Stimulated activated naive CD4-positive, alpha-beta T cell (primary cell): ENCODE measurements around the gene ABT1.

ENCODE experiments used
- DNase-seq, 6 experiments: peaks; one replicate each; lab custom pipeline; 2025; lab: John Stamatoyannopoulos, UW

Gene ABT1

GRCh38 chr6:26571592-26572296, 25.0 kb upstream of the ABT1 start:
- peak; percentile 27 to 71 (median 55) for DNase-seq

- no peak for DNase-seq
Observed at GRCh38 chr6:26575494-26575939, 21.2 kb upstream of the ABT1 start.

- no peak for DNase-seq
Observed at GRCh38 chr6:26576407-26576843, 20.3 kb upstream of the ABT1 start.

- peak; percentile 25 to 68 (median 44) for DNase-seq
Observed at GRCh38 chr6:26576929-26577719, 19.6 kb upstream of the ABT1 start.

GRCh38 chr6:26577720-26578072, 19.1 kb upstream of the ABT1 start:
- no peak for DNase-seq

DNA sequence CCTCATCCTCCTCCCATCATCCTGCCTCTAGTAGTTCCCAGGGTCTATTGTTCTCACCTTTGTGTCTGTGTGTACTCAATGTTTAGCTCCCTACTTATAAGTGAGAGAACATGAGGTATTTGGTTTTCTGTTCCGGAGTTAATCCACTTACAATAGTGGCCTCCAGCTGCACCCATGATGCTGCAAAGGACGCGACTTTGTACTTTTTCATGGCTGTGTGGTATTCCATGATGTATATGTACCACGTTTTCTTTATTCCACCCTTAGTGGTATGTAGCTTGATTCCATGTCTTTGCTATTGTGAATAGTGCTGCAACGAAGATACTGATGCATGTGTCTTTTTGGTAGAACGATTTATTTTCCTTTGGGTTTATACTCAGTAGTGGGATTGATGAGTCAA, 18.5 kb upstream of the ABT1 start:
- DNase-seq, result no peak

DNA sequence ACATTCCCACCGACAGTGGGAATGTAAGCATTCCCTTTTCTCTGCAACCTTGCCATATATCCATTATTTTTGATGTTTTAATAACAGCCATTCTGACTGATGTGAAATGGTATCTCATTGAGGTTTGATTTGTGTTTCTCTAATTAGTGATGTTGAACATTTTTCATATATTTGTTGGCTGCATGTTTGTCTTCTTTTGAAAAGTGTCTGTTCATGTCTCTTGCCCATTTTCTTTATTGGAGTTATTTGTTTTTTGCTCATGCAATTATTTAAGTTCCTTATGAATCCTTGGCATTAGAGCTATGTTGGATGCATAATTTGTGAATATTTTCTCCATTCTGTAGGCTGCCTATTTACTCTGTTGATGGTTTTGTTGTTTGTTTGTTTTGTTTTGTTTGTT, 18.0 kb upstream of the ABT1 start:
- no peak for DNase-seq

DNA sequence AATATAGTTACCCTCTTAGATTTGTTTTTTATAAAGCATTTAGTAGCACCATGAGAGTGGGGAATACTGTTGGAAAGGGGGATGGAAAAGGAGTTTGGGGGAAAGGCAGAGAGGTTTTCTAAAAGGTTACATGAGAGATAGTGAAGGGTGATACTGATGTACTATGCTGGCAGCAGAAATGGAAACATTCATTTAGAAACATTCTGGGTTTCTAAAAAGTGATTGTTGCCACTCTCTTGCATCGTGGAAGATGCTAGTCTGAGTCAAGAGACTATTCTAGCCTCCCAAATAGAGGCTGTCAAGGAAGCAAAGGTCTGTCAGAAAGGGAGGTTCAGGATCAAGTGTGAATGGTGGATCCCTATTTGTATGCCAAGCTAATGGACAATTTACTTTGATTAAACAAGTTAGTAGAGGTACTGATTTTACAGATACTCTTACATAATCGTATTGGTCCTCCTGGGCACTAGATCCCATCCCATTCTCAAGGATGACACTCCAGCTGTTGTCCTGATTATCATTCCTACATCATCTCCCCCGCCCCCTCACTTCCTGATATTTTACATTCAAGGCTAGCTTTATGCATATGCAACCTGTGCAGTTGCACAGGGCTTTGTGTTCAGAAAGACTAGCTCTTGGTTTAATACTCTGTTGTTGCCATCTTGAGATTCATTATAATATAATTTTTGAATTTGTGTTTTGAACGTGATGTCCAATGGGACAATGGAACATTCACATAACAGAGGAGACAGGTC, 15.4 kb upstream of the ABT1 start:
- DNase-seq, result no peak

DNA sequence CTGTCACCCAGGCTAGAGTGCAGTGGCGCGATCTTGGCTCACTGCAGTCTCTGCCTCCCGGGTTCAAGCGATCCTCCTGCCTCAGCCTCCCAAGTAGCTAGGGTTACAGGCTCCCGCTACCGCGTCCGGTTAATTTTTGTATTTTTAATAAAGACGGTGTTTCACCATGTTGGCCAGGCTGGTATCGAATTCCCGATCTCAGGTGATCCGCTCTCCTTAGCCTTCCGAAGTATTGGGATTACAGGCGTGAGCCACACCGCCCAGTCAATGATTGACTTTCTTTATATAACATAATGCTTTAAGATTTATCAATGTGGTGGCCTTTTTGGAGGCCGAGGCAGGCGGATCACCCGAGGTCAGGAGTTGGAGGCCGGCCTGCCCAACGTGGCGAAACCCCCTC, 7.8 kb upstream of the ABT1 start:
- no peak for DNase-seq

- DNase-seq, result no peak
Observed at GRCh38 chr6:26592649-26593048, 4.1 kb upstream of the ABT1 start.

DNA sequence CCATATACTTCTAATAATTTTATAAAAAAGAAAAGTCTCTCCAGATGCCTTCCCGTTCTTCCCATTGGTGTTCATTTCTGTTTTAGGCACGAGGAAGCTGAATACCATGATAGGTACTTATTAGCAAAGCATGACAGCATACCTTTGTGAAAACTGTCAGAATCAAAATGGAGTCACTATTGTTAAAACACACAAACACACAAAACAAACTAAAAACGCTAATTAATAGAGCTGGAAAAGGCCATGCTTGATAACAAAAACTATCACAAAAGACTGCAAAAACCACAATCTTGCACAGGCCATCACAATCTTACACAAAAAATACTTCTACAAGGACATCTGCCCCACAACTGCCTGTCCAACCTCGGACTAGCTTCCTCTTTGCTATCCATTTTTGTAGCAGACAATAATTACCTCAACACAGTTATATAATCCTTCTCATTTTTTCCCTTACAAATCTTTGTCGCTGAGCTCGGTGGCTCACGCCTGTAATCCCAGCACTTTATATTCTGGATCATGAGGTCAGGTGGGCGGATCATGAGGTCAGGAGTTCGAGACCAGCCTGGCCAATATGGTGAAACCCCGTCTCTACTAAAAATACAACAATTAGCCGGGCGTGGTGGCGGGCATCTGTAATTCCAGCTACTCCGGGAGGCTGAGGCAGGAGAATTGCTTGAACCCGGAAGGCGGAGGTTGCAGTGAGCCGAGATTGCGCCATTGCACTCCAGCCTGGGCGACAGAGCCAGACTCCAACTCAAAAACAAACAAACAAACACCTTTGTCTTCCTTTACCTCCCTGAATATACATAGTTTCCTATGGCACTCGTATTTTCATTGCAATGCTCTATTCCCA, 3.2 kb upstream of the ABT1 start:
- DNase-seq, result no peak

- no peak for DNase-seq
Observed at GRCh38 chr6:26594131-26594498, 2.6 kb upstream of the ABT1 start.

- DNase-seq, result peak in 2 of 6 experiments; percentile 3 to 10
Observed at GRCh38 chr6:26594730-26595632, 1.8 kb upstream of the ABT1 start.

DNA sequence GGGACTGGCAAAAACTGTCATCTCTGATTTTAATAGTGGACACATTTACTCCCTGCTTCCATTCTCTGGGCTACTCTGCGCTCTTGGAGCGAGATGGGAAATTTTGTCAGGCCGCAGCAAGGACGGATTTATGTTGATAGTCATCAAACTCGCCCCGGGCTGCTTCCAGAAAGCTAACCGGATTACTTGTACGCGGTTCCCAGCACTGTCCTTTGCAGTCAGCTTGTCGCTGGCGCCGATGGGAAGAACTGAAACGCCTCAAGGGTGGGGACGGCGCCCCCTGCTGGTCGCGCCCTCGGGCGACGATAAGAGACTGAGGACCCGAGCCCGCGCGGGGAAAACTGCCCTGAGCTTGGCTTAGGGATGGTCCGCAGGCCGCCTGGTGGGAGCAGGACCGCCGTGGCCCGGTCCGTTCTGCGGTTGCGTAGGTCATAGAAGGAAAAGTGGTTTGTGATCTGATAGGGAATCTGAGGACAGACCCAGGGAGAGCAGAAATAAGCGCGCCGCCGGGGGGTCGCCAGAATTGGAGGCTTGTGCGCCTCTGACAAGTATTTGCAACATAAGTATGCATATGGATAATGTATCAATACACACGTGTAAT, 984 bp upstream of the ABT1 start:
- peak; percentile 66 to 88 (median 78) for DNase-seq

GRCh38 chr6:26597389-26597766, 625 bp downstream of the ABT1 start:
- no peak for DNase-seq

GRCh38 chr6:26597821-26598220, 1.1 kb downstream of the ABT1 start:
- DNase-seq, result no peak

GRCh38 chr6:26598267-26598666, 1.5 kb downstream of the ABT1 start:
- no peak for DNase-seq

DNA sequence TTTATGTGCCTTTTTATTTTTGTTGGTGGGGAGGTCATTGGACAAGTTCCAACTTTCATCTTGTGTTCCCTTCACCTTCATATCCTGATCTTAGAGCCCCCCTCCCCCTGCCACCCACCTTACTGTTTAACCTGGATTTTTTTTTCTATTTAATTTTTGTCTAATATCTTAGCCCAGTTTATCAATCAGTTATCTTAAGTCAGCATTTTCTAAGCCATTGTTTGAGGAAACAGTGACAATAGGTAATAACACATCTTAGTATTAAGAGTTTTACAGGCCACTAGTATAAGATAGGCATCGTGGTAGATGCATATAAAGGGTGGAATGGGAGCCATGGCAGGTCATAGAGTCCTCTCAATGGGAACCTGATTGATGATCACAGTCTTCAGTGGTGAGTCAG, 2.4 kb downstream of the ABT1 start:
- no peak for DNase-seq

DNA sequence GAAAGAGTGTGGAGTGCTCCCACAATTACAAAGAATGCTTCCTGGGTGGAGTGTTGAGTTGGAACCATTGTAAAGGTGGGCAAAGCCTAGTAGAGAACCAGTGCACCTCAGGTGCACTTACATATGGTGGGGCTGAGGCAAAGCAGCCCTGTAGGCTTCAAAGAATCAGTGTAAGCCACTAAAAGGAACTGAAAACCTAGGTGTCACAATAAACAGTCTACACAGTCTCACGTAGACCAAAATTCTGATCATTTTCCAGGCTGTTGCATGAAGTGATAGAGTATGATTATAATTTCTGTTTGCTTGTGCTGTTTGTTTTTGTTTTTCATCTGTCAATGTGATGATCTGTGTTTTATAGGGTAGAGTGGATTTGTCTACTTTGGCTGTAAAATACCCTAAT, 2.8 kb downstream of the ABT1 start:
- no peak for DNase-seq

GRCh38 chr6:26600759-26601158, 4.0 kb downstream of the ABT1 start:
- no peak for DNase-seq
